Osteoblast (primary cell): ENCODE measurements around the gene CUX1. TPM values are rescaled to one million over a fixed set of nuclear protein-coding genes. Genes with fewer than 3 reads are reported as not detected.

Experiments used
- DNase-seq: peaks from one replicate; pipeline ENCODE4 v3.0.0; 2011; ENCODE audit warnings: low spot score, mixed read lengths; ENCODE audit not compliant: insufficient read length; ENCODE audit errors: missing footprints
- H2AFZ ChIP-seq: 2 replicates; pipeline ENCODE4 v1.6.0; 2011; ENCODE audit warnings: mild to moderate bottlenecking, low read length
- H3K27ac ChIP-seq: 2 replicates; pipeline ENCODE4 v1.5.1; 2011; ENCODE audit warnings: mild to moderate bottlenecking, low read depth, low read length, moderate library complexity
- H3K27me3 ChIP-seq: 2 replicates; pipeline ENCODE4 v1.6.0; 2012; ENCODE audit warnings: mild to moderate bottlenecking, control low read depth, inconsistent platforms, low read length, moderate library complexity; ENCODE audit not compliant: insufficient read depth
- H3K36me3 ChIP-seq: 2 replicates; pipeline ENCODE4 v1.5.1; 2011; ENCODE audit warnings: mild to moderate bottlenecking, low read length, control low read depth, moderate library complexity; ENCODE audit not compliant: insufficient read depth
- H3K4me1 ChIP-seq: 2 replicates; pipeline ENCODE4 v1.5.1; 2011; ENCODE audit warnings: mild to moderate bottlenecking, low read length, control low read depth, moderate library complexity; ENCODE audit not compliant: insufficient read depth
- H3K4me2 ChIP-seq: 2 replicates; pipeline ENCODE4 v1.6.0; 2011; ENCODE audit warnings: mild to moderate bottlenecking, low read length; ENCODE audit not compliant: insufficient read depth
- H3K4me3 ChIP-seq: fragments of 200-600 bp; sonication (generic); 3 replicates; pipeline ENCODE4 v1.5.1; 2012; ENCODE audit warnings: mild to moderate bottlenecking, low read length, inconsistent platforms; ENCODE audit not compliant: insufficient read depth
- H3K79me2 ChIP-seq: 2 replicates; pipeline ENCODE4 v1.6.0; 2012; ENCODE audit warnings: mild to moderate bottlenecking, low read length, control low read depth, inconsistent platforms; ENCODE audit not compliant: insufficient read depth
- H3K9me3 ChIP-seq: 2 replicates; pipeline ENCODE4 v1.5.1; 2011; ENCODE audit warnings: low read depth, low read length, control low read depth
- H4K20me1 ChIP-seq: 2 replicates; pipeline ENCODE4 v1.6.0; 2012; ENCODE audit warnings: mild to moderate bottlenecking, low read length, control low read depth; ENCODE audit not compliant: insufficient read depth
- total RNA-seq: library from RNA; depleted of rRNA; stranded (reverse); fragments of >200 nt; gene quantifications from 2 replicates; pipeline ENCODE4 v1.2.3, GENCODE V29; 2012
- TF ChIP-seq, protein P1 (sequence below): IDR thresholded peaks from 2 replicates; pipeline ENCODE4 v1.5.1; 2011; ENCODE audit warnings: mild to moderate bottlenecking, low read depth, low read length, moderate library complexity; ENCODE audit errors: extremely low read depth

Gene CUX1
- total RNA-seq, 1 donor: 41.6 TPM

DNA sequence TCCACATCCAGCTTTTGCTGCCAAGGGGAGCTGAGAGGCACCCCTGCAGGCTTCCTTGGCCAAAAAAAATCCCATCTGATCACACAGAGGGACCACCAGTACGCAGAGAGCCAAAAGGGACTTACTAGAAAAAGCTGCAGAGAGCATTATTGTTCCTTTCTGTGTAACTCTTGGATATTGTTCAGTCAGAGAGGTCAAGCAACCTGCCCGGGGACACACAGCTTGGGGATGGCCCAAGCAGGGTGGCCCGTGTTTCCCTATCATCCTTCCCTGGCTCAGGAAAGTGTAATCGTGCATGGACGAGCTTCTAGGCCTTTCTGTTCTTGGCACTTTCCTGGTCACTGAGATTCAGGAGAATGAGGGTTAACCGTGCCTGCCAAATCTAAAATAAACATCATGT lies 385.1 kb downstream of the CUX1 start:
- peaks cover 26% of the 10 kb centered on the region for H3K36me3 ChIP-seq

DNA sequence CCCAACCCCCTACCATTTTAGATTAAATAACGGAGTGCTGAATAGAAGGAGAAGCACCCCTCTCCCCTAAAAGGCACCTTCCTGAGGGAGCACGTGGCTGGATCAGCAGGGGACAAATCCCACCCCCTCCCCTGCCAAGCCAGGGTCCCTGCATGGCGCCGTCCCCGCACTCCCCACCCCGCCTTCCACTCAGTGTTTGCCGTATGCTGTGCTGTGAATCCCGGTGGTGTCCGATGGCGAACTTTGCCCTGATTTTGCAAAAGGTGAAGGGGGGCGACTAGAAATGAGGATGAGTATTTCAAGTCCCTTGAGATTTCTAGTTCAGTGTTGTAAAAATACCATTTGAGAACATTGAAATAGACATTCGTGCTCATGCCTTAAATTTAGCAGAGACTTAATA lies 385.8 kb downstream of the CUX1 start:
- H2AFZ ChIP-seq: no peak overlapping the region
- H3K4me3 ChIP-seq: no peak overlapping the region
- DNase-seq: no peak
- H3K36me3 ChIP-seq: peaks cover 26% of the 10 kb centered on the region
- H3K4me2 ChIP-seq: no peak overlapping the region
- H3K79me2 ChIP-seq: no peaks in the 10 kb centered on the region
- no peaks in the 10 kb centered on the region for H4K20me1 ChIP-seq
- no peak overlapping the region for H3K27ac ChIP-seq
- TF ChIP-seq, protein P1, sequence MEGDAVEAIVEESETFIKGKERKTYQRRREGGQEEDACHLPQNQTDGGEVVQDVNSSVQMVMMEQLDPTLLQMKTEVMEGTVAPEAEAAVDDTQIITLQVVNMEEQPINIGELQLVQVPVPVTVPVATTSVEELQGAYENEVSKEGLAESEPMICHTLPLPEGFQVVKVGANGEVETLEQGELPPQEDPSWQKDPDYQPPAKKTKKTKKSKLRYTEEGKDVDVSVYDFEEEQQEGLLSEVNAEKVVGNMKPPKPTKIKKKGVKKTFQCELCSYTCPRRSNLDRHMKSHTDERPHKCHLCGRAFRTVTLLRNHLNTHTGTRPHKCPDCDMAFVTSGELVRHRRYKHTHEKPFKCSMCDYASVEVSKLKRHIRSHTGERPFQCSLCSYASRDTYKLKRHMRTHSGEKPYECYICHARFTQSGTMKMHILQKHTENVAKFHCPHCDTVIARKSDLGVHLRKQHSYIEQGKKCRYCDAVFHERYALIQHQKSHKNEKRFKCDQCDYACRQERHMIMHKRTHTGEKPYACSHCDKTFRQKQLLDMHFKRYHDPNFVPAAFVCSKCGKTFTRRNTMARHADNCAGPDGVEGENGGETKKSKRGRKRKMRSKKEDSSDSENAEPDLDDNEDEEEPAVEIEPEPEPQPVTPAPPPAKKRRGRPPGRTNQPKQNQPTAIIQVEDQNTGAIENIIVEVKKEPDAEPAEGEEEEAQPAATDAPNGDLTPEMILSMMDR: no peak
- H3K27me3 ChIP-seq: no peaks in the 10 kb centered on the region
- H3K9me3 ChIP-seq: no peaks in the 10 kb centered on the region
- H3K4me1 ChIP-seq: no peaks in the 10 kb centered on the region

More for the DNA sequence above, 385.1 kb downstream of the CUX1 start:
- H3K27me3 ChIP-seq: no peaks in the 10 kb centered on the region
- no peak for DNase-seq
- H3K4me1 ChIP-seq: no peaks in the 10 kb centered on the region
- H3K4me3 ChIP-seq: no peak overlapping the region
- no peak overlapping the region for H2AFZ ChIP-seq
- H3K9me3 ChIP-seq: no peaks in the 10 kb centered on the region
- TF ChIP-seq, protein P1: no peak
- no peak overlapping the region for H3K4me2 ChIP-seq
- H3K79me2 ChIP-seq: no peaks in the 10 kb centered on the region
- no peaks in the 10 kb centered on the region for H4K20me1 ChIP-seq
- no peak overlapping the region for H3K27ac ChIP-seq

DNA sequence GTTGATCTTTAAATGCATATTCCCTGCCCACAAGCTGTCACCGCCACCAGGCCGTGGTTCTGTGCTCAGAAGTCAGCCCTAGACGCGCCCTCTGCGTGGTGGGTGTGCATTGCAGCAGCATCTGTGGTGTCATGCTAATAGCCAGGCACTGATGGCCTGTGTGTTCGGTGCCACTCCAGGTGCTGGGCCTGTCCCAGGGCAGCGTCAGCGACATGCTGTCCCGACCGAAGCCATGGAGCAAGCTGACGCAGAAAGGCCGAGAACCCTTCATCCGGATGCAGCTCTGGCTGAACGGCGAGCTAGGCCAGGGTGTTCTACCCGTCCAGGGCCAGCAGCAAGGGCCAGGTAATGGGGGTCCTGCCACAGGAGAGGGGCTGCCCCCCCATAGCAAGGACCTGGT lies 386.8 kb downstream of the CUX1 start:
- Histone ChIP-seq H4K20me1 (no peaks in the 10 kb centered on the region), H3K36me3 (peaks cover 21% of the 10 kb centered on the region), H3K4me1 (no peaks in the 10 kb centered on the region), H2AFZ (no peak overlapping the region), H3K27me3 (no peaks in the 10 kb centered on the region), H3K4me3 (no peak overlapping the region), H3K79me2 (no peaks in the 10 kb centered on the region), H3K9me3 (no peaks in the 10 kb centered on the region), H3K4me2 (no peak overlapping the region), H3K27ac (no peak overlapping the region)
- DNase-seq: no peak
- TF ChIP-seq, protein P1: no peak

DNA sequence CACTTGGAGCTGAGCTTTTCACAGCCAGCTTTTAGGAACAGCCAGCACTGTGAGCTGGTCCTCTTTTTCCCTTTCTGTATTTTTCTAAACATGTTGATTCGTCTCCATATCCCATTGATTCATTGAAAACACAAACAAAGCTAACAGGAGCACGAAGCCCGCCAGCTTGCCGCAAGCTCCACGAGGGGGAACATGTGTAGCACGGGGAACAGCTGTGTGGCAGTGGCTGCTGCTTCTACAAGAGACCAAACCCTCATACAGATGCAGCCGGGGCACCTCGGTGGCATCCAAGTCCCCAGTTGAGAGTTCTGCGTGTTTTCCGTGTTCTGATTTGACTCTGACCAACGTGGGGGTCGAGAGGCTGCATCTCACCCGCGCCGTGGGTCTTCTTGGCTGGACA lies 388.5 kb downstream of the CUX1 start:
- H3K27ac ChIP-seq: no peak overlapping the region
- TF ChIP-seq, protein P1: no peak
- no peaks in the 10 kb centered on the region for H4K20me1 ChIP-seq
- H3K4me3 ChIP-seq: no peak overlapping the region
- no peak overlapping the region for H3K4me2 ChIP-seq
- H3K27me3 ChIP-seq: no peaks in the 10 kb centered on the region
- no peak overlapping the region for H2AFZ ChIP-seq
- no peaks in the 10 kb centered on the region for H3K79me2 ChIP-seq
- no peaks in the 10 kb centered on the region for H3K9me3 ChIP-seq
- peaks cover 26% of the 10 kb centered on the region for H3K36me3 ChIP-seq
- no peaks in the 10 kb centered on the region for H3K4me1 ChIP-seq
- no peak for DNase-seq
